Lower leg skin (tissue), 4 donors: ENCODE data around the gene OPTC. TPM values are rescaled to one million over a fixed set of nuclear protein-coding genes. Genes with fewer than 3 reads are reported as not detected.

Source experiments
- DNase-seq, 2 donors: peaks; one replicate each; pipeline ENCODE4 v3.0.0-alpha.2; 2019; ENCODE audit warnings: low spot score in 2 of 2
- H3K4me3 ChIP-seq: fragments of 200-600 bp; sonication (generic); 2 replicates; pipeline ENCODE4 v1.5.1; 2017; ENCODE audit warnings: mild to moderate bottlenecking, low read depth; ENCODE audit not compliant: poor library complexity, severe bottlenecking
- CTCF ChIP-seq, 3 donors: fragments of 450-650 bp; IDR thresholded peaks; one replicate each; pipeline ENCODE4 v1.5.1; 2016; ENCODE audit warnings: antibody characterized with exemption in 3 of 3, mild to moderate bottlenecking in 3 of 3, moderate library complexity in 2 of 3
- POLR2A ChIP-seq, 2 donors: fragments of 450-650 bp; IDR thresholded peaks; one replicate each; pipeline ENCODE4 v1.6.1; 2016 to 2017; ENCODE audit warnings: antibody characterized with exemption in 2 of 2, mild to moderate bottlenecking in 1 of 2, moderate library complexity in 1 of 2
- WGBS, 2 donors: methylation state at CpG; one replicate each; pipeline ENCODE4 v1.1.5; 2018; 5-methylcytosine and 5-hydroxymethylcytosine counted together
- intact Hi-C: fragments of 100-400 bp; cut with DNase I; formaldehyde crosslinking; loops from one replicate; pipeline ENCODE4 v1.15.0; 2023; ENCODE audit warnings: low total_unique reads
- total RNA-seq, 4 donors: library from RNA; depleted of rRNA; stranded (reverse); fragments of >200 nt; gene quantifications; one replicate each; pipeline ENCODE4 v1.1.0, GENCODE V29; 2016

Gene OPTC
- total RNA-seq, 4 donors from 2014 or later: not detected

GRCh38 chr1:203456577-203456976 lies 37.4 kb upstream of the OPTC start:
- intact Hi-C loops: no loop called here
- TF ChIP-seq CTCF (IDR thresholded peaks at IDR 0.05): no peak
- no peak for TF ChIP-seq POLR2A (IDR thresholded peaks at IDR 0.05)
- 85 to 97% methylated on average over 4 of the region's 4 CpGs for WGBS, 2 donors
- H3K4me3 ChIP-seq: no peak overlapping the region
- no peak for DNase-seq

- TF ChIP-seq CTCF (IDR thresholded peaks at IDR 0.05): no peak
- TF ChIP-seq POLR2A (IDR thresholded peaks at IDR 0.05): no peak
- H3K4me3 ChIP-seq: no peak overlapping the region
- 92 to 95% methylated on average over 5 of the region's 5 CpGs for WGBS, 2 donors
- intact Hi-C loops: no loop called here
- DNase-seq: no peak
These were observed 35.9 kb upstream of the OPTC start for GRCh38 chr1:203458078-203458477.

GRCh38 chr1:203459671-203460201 lies 34.2 kb upstream of the OPTC start:
- WGBS, 2 donors: 79 to 81% methylated on average over 8 of the region's 8 CpGs
- intact Hi-C loops: no loop called here
- DNase-seq: no peak
- H3K4me3 ChIP-seq: no peak overlapping the region
- TF ChIP-seq CTCF (IDR thresholded peaks at IDR 0.05) (no peak), POLR2A (IDR thresholded peaks at IDR 0.05) (no peak)

- intact Hi-C loops: no loop called here
- no peak overlapping the region for H3K4me3 ChIP-seq
- TF ChIP-seq CTCF (IDR thresholded peaks at IDR 0.05) (no peak), POLR2A (IDR thresholded peaks at IDR 0.05) (no peak)
- DNase-seq: no peak
- WGBS, 2 donors: 64 to 75% methylated on average over 5 of the region's 5 CpGs
These were observed 32.2 kb upstream of the OPTC start for GRCh38 chr1:203461717-203462116.

- 92 to 100% methylated on average over 1 of the region's 1 CpG for WGBS, 2 donors
- DNase-seq: no peak
- H3K4me3 ChIP-seq: no peak overlapping the region
- no peak for TF ChIP-seq CTCF (IDR thresholded peaks at IDR 0.05)
- TF ChIP-seq POLR2A (IDR thresholded peaks at IDR 0.05): no peak
- intact Hi-C loops: no loop called here
These were observed 31.8 kb upstream of the OPTC start for GRCh38 chr1:203462143-203462542.

GRCh38 chr1:203462878-203463277 lies 31.1 kb upstream of the OPTC start:
- TF ChIP-seq CTCF (IDR thresholded peaks at IDR 0.05) (no peak), POLR2A (IDR thresholded peaks at IDR 0.05) (no peak)
- WGBS, 2 donors: 39 to 50% methylated on average over 6 of the region's 6 CpGs
- intact Hi-C loops: no loop called here
- DNase-seq: peak; percentile 80 to 96
- H3K4me3 ChIP-seq: no peak overlapping the region
